ENCODE data around the gene PTPN3.

The PTPN3 gene

DNA sequence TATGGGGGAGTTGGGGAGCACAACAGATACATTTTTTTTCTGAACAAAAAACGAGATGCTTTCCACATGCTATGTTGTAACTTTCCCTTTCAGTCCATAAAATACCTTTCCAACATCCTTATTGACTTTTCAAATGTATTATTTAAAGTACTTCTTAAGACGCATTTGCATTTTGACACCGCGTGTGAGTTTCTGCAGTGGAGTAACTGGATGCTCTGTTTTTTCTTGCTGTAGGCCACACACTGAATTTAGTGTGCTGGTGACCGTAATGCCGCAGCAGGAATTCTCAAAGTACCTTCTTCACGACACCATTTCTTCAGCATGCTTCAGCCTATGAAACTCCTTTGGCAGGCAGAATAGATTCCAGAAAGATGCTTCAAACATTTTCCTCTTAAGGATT is 163.0 kb downstream of the PTPN3 start:
- DNase-seq, result no peak

DNA sequence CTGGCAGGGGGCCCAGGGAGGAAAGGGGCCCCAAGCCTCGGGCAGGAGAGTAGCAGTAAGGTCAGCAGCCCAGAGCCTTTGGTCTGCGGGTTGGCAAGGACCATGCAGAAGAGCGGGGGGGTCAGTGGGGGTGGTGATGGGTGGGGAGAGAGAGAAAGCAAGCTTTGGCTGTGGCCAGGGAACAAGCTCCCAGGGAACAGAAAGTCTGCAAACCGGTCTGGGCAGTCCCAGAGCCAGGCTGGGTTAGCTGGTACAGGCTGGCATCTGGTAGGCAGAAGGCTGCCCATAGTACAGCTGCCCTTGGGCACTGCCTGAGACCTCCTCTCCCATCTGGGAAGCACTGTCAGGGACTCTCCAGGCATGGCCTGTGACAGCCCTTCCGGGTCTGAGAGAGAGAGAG is 166.8 kb downstream of the PTPN3 start:
- no peak for DNase-seq

DNA sequence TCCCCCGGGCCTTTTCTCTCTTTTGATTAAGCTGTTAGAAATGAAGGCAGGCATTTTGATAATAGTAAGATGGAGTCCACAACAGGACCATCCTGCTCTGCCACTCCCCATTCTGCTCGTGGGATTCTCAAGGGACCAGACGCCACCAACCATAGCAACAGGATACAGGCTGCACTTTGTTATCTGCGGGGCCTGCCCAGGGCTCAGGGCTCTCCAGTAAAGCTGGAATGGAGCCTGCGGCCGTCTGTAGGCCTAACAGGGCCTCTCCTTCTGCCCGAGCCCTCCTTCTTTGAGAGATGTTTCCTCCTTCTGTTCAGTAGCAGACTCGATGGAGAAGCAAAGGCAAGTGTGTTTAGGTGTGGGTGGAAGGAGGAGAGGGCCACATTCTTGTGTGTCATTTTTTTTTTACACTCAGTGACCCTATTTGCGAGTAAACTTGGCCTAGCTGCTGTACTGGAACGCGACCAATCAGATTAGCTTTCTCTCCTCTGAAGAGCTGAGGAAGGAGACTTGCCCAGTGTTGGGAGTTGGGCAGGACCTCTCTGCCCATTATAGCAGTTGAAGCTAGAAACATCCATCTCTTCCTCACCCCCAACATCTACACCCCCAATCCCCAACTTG is 168.4 kb downstream of the PTPN3 start:
- no peak for DNase-seq

DNA sequence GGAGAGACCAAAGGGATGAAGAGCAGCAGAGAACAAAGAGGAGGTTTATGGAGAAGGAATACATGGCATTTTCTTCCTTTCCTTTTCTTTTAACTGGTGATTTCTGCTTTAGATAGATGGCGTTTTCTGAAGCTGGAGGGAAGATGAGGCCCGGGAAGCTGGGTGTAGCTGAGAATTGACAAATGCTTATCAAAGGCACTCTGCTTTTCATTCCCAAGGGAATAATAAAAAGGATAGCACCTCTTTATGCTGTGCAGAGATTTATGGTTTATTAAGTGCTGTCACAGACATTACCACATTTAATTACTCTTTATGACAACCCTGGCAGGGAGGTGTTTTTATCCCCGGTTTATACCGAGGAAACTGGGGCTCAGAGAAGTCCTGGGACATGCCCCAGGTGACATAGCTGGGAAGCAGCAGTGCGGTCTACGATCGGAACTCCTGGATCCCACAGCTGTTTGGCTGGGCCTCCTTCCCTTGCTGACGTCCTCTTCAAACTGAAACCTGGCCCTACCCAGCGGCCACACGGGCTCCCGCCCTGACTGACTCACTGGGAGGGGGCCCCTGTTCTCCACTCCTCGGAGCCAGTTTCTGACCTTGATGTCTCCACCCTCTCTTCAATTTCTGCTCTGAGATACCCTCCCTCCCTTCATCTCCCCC is 169.0 kb downstream of the PTPN3 start:
- no peak for DNase-seq
